GM21423 (cell line): ENCODE data around the gene CLDN15.
A peak's percentile ranks its signal among the peaks of the same experiment; 100 is the strongest.
"Not testable (repeated sequence)": the region's sequence is repeated elsewhere in the genome, so short reads cannot be mapped to it uniquely, and the experiment has no call there.

Source experiments
- ATAC-seq: cut with Tn5 transposase; IDR thresholded peaks from one replicate; pipeline ENCODE4 v1.9.1; 2021; ENCODE audit warnings: mild to moderate bottlenecking, moderate library complexity; ENCODE audit not compliant: unreplicated experiment

Gene CLDN15

GRCh38 chr7:101223528-101223927, 14.1 kb downstream of the CLDN15 start:
- ATAC-seq = no peak

- no peak for ATAC-seq
Measured at GRCh38 chr7:101222275-101222830, 15.2 kb downstream of the CLDN15 start.

- ATAC-seq = no peak
Measured at GRCh38 chr7:101220295-101220694, 17.3 kb downstream of the CLDN15 start.

GRCh38 chr7:101218236-101219125, 19.1 kb downstream of the CLDN15 start:
- peak; percentile 10 for ATAC-seq

GRCh38 chr7:101217388-101218235, 20.0 kb downstream of the CLDN15 start, which contains the start of the genes PLOD3 and ZNHIT1:
Gene PLOD3, minus strand, starts transcription at chr7:101217581. Its CDS starts 307 bp downstream, at chr7:101217274.
Gene ZNHIT1, plus strand, starts transcription at chr7:101218165. Its CDS starts 31 bp downstream, at chr7:101218196.
- ATAC-seq = peak; percentile 66

- peak; percentile 19 for ATAC-seq
Measured at GRCh38 chr7:101216860-101217387, 20.7 kb downstream of the CLDN15 start.

- no peak for ATAC-seq
Measured at GRCh38 chr7:101216001-101216859, 21.4 kb downstream of the CLDN15 start.

GRCh38 chr7:101212014-101212413, 25.6 kb downstream of the CLDN15 start:
- ATAC-seq = no peak

- no peak for ATAC-seq
Measured at GRCh38 chr7:101211501-101211900, 26.1 kb downstream of the CLDN15 start.

- no peak for ATAC-seq
Measured at GRCh38 chr7:101210143-101210542, 27.5 kb downstream of the CLDN15 start.

GRCh38 chr7:101208794-101209193, 28.8 kb downstream of the CLDN15 start:
- no peak for ATAC-seq

- ATAC-seq = no peak
Measured at GRCh38 chr7:101207459-101207858, 30.1 kb downstream of the CLDN15 start.

- ATAC-seq = no peak
Measured at GRCh38 chr7:101206665-101207042, 30.9 kb downstream of the CLDN15 start.

GRCh38 chr7:101205901-101206664, 31.5 kb downstream of the CLDN15 start:
- no peak for ATAC-seq

GRCh38 chr7:101203740-101204738, 33.6 kb downstream of the CLDN15 start:
- ATAC-seq = not testable (repeated sequence)

- no peak for ATAC-seq
Measured at GRCh38 chr7:101202603-101202918, 35.0 kb downstream of the CLDN15 start.

GRCh38 chr7:101201695-101202602, 35.7 kb downstream of the CLDN15 start:
- ATAC-seq = no peak
